Heart left ventricle (tissue), 13 donors: ENCODE measurements around the gene TPSD1.
"Not testable (repeated sequence)": the region's sequence is repeated elsewhere in the genome, so short reads cannot be mapped to it uniquely, and the experiment has no call there.

Source experiments
- POLR2A ChIP-seq, 2 donors: fragments of 450-650 bp; IDR thresholded peaks; one replicate each; pipeline ENCODE4 v1.6.1; 2017; ENCODE audit warnings: antibody characterized with exemption in 2 of 2, mild to moderate bottlenecking in 2 of 2, moderate library complexity in 2 of 2
- TF ChIP-seq, protein P1 (sequence below), 12 donors: fragments of 200-600 bp; sonication (generic) in 4 of 12; IDR thresholded peaks; one replicate each; pipeline versions ENCODE4 v1.5.0 to v1.8.0; 2018 to 2022; ENCODE audit warnings: antibody characterized with exemption in 12 of 12, mild to moderate bottlenecking in 5 of 12
- donor health status: ischemic (EF 13 %, LVEDD 7.1; RV severe dilation, severe dysfunction).
- donor health status: DM: no; HTN: yes; CAD: no.
- donor health status: DM: no; HTN: no; CAD: no.
- donor health status: ischemic (EF 25% LVEDD 6.9; RV normal size, moderate dysfunction).
- donor health status: ischemic (EF 25% LVEDD 5.7; RV mildly dilated, moderate dysfunction).
- donor health status: ischemic (EF 35%, LVEDD 5.7; RV mildly dilated, moderate dysfunction).
- donor health status: nonischemic (EF 11% LVEDD 7.7; RV severe dilation, severe dysfunction).
- donor health status: DM: yes; HTN: yes; CAD: no.
- donor health status: PGD.
- donor health status: ischemic (EF 29% LVEDD 5.4; RV normal size, mild dysfunction).
- donor health status: nonischemic (EF 23%, LVEDD 6.1; RV moderate dilation, normal function).

DNA sequence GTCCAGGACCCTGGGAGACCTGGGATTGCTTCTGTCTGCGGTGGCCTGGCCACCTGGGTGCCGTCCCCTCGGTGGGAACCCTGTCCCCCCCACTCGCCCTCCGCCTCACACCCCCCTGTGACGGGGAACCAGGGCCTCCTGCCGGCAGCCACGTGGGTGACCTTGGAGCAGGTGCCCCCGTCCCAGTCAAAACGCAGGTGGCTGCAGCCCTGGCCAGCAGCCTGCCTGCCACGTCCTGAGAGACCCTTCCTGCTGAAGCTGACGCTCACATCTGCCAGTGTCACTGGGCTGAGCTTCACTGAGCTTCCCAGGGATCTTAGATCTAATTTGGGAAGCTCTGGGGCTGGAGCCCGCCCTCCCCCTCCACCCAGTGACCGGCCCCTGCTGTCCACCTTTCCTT lies 29.2 kb upstream of the TPSD1 start:
- TF ChIP-seq POLR2A (IDR thresholded peaks at IDR 0.05), result not testable (repeated sequence)
- TF ChIP-seq, protein P1, sequence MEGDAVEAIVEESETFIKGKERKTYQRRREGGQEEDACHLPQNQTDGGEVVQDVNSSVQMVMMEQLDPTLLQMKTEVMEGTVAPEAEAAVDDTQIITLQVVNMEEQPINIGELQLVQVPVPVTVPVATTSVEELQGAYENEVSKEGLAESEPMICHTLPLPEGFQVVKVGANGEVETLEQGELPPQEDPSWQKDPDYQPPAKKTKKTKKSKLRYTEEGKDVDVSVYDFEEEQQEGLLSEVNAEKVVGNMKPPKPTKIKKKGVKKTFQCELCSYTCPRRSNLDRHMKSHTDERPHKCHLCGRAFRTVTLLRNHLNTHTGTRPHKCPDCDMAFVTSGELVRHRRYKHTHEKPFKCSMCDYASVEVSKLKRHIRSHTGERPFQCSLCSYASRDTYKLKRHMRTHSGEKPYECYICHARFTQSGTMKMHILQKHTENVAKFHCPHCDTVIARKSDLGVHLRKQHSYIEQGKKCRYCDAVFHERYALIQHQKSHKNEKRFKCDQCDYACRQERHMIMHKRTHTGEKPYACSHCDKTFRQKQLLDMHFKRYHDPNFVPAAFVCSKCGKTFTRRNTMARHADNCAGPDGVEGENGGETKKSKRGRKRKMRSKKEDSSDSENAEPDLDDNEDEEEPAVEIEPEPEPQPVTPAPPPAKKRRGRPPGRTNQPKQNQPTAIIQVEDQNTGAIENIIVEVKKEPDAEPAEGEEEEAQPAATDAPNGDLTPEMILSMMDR (IDR thresholded peaks at IDR 0.05), result not testable (repeated sequence)
